Erythroblast (primary cell): ENCODE results near the gene BBLN.

Source experiments
- GATA1 ChIP-seq: IDR thresholded peaks from 2 replicates; pipeline ENCODE4 v1.6.1; 2011; ENCODE audit warnings: low read depth, mild to moderate bottlenecking, control low read depth, low read length, moderate library complexity
- POLR2A ChIP-seq: IDR thresholded peaks from 2 replicates; pipeline ENCODE4 v1.6.1; 2011; ENCODE audit warnings: mild to moderate bottlenecking, low read length

GRCh38 chr9:128180447-128180846 lies 20.4 kb downstream of the BBLN start:
- TF ChIP-seq POLR2A, result no peak
- TF ChIP-seq GATA1, result no peak
